ENCODE results near the gene PLPP2.
"Not testable (repeated sequence)": the region's sequence is repeated elsewhere in the genome, so short reads cannot be mapped to it uniquely, and the experiment has no call there.

Gene PLPP2

GRCh38 chr19:275958-276646 is 15.1 kb downstream of the PLPP2 start:
- H3K4me3 ChIP-seq (ENCODE audit: control insufficient read depth, low read depth, low read length): no peak overlapping the region
- DNase-seq (ENCODE audit: low read depth): no peak
- TF ChIP-seq CTCF (IDR thresholded peaks at IDR 0.05; ENCODE audit: control insufficient read depth, insufficient read depth, low read depth, low read length, missing control alignments): no peak

- no peak overlapping the region for H3K4me3 ChIP-seq (ENCODE audit: control insufficient read depth, low read depth, low read length)
- DNase-seq (ENCODE audit: low read depth): no peak
- no peak for TF ChIP-seq CTCF (IDR thresholded peaks at IDR 0.05; ENCODE audit: control insufficient read depth, insufficient read depth, low read depth, low read length, missing control alignments)
Observed at GRCh38 chr19:275000-275399, 16.2 kb downstream of the PLPP2 start.

GRCh38 chr19:273393-273792 is 17.8 kb downstream of the PLPP2 start:
- no peak for DNase-seq (ENCODE audit: low read depth)
- H3K4me3 ChIP-seq (ENCODE audit: control insufficient read depth, low read depth, low read length): no peak overlapping the region
- no peak for TF ChIP-seq CTCF (IDR thresholded peaks at IDR 0.05; ENCODE audit: control insufficient read depth, insufficient read depth, low read depth, low read length, missing control alignments)

GRCh38 chr19:271856-272255 is 19.3 kb downstream of the PLPP2 start:
- DNase-seq (ENCODE audit: low read depth): no peak
- no peak for TF ChIP-seq CTCF (IDR thresholded peaks at IDR 0.05; ENCODE audit: control insufficient read depth, insufficient read depth, low read depth, low read length, missing control alignments)
- no peak overlapping the region for H3K4me3 ChIP-seq (ENCODE audit: control insufficient read depth, low read depth, low read length)

GRCh38 chr19:270766-271318 is 20.4 kb downstream of the PLPP2 start:
- not testable (repeated sequence) for H3K4me3 ChIP-seq (ENCODE audit: control insufficient read depth, low read depth, low read length); DNase-seq (ENCODE audit: low read depth)

GRCh38 chr19:269241-269640 is 22.0 kb downstream of the PLPP2 start:
- no peak for TF ChIP-seq CTCF (IDR thresholded peaks at IDR 0.05; ENCODE audit: control insufficient read depth, insufficient read depth, low read depth, low read length, missing control alignments)
- no peak overlapping the region for H3K4me3 ChIP-seq (ENCODE audit: control insufficient read depth, low read depth, low read length)
- no peak for DNase-seq (ENCODE audit: low read depth)

GRCh38 chr19:262125-262524 is 29.1 kb downstream of the PLPP2 start:
- no peak for TF ChIP-seq CTCF (IDR thresholded peaks at IDR 0.05; ENCODE audit: control insufficient read depth, insufficient read depth, low read depth, low read length, missing control alignments)
- DNase-seq (ENCODE audit: low read depth): no peak

GRCh38 chr19:256804-257203 is 34.4 kb downstream of the PLPP2 start:
- DNase-seq (ENCODE audit: low read depth); H3K4me3 ChIP-seq (ENCODE audit: control insufficient read depth, low read depth, low read length): not testable (repeated sequence)

More at GRCh38 chr19:262125-262524, 29.1 kb downstream of the PLPP2 start:
- no peak overlapping the region for H3K4me3 ChIP-seq (ENCODE audit: control insufficient read depth, low read depth, low read length)

GRCh38 chr19:252421-253186 is 38.6 kb downstream of the PLPP2 start:
- H3K4me3 ChIP-seq (ENCODE audit: control insufficient read depth, low read depth, low read length); DNase-seq (ENCODE audit: low read depth): not testable (repeated sequence)
